ENCODE data around the gene HMGB1. TPM values are rescaled to one million over a fixed set of nuclear protein-coding genes. Genes with fewer than 3 reads are reported as not detected.
"Not testable (repeated sequence)": the region's sequence is repeated elsewhere in the genome, so short reads cannot be mapped to it uniquely, and the experiment has no call there.

The HMGB1 gene
- total RNA-seq, 1 donor from 2014 or later, result 264 TPM

DNA sequence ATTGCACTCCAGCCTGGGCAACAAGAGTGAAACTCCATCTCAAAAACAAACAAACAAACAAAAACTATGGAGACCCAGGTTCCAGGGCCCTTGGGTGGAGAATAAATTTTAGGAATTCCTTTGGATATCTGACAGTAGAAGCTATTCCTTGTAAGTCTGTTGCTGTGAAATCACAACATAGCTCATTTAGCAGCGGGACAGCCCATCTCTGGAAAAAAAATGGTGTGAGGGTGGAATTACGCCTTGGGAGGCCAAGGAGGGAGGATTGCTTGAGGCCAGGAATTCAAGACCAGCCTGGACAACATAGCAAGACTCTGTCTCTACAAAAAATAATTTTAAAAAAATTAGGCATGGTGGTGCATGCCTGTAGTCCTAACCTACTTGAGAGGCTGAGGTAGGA lies 15.7 kb downstream of the HMGB1 start:
- Mint-ChIP-seq H3K9me3 (ENCODE audit: unreplicated experiment) (no peaks in the 10 kb centered on the region), H3K27me3 (ENCODE audit: unreplicated experiment) (no peaks in the 10 kb centered on the region), H3K4me3 (ENCODE audit: unreplicated experiment) (no peak overlapping the region), H3K36me3 (ENCODE audit: unreplicated experiment) (no peaks in the 10 kb centered on the region), H3K4me1 (ENCODE audit: unreplicated experiment) (peaks cover 11% of the 10 kb centered on the region), H3K27ac (ENCODE audit: unreplicated experiment) (no peak overlapping the region)
- TF ChIP-seq, protein P1, sequence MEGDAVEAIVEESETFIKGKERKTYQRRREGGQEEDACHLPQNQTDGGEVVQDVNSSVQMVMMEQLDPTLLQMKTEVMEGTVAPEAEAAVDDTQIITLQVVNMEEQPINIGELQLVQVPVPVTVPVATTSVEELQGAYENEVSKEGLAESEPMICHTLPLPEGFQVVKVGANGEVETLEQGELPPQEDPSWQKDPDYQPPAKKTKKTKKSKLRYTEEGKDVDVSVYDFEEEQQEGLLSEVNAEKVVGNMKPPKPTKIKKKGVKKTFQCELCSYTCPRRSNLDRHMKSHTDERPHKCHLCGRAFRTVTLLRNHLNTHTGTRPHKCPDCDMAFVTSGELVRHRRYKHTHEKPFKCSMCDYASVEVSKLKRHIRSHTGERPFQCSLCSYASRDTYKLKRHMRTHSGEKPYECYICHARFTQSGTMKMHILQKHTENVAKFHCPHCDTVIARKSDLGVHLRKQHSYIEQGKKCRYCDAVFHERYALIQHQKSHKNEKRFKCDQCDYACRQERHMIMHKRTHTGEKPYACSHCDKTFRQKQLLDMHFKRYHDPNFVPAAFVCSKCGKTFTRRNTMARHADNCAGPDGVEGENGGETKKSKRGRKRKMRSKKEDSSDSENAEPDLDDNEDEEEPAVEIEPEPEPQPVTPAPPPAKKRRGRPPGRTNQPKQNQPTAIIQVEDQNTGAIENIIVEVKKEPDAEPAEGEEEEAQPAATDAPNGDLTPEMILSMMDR (IDR thresholded peaks at IDR 0.05), result no peak
- DNase-seq (ENCODE audit: extremely low spot score, unreplicated experiment), result no peak

DNA sequence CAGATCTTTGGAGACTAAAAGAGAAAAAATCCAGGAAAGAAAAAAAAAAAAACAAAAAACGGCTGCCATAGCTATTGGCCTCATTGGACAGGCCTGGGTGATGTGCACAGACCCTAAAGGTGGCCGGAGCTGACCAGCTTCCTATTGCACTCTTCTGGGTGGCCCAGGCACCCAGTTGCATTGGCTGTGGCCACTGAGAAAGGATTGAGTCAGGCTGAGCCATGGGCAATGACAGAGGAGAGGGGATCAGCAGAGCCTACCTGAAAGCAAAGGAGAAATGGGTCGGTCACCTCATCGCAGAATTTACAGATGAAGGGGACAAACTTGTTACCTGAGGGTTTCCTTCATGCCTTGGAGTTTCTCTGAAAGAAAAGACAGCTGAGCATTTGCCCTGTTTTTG lies 17.3 kb downstream of the HMGB1 start:
- Mint-ChIP-seq H3K9me3 (ENCODE audit: unreplicated experiment) (no peaks in the 10 kb centered on the region), H3K4me1 (ENCODE audit: unreplicated experiment) (peaks cover 11% of the 10 kb centered on the region)
- no peak for DNase-seq (ENCODE audit: extremely low spot score, unreplicated experiment)

DNA sequence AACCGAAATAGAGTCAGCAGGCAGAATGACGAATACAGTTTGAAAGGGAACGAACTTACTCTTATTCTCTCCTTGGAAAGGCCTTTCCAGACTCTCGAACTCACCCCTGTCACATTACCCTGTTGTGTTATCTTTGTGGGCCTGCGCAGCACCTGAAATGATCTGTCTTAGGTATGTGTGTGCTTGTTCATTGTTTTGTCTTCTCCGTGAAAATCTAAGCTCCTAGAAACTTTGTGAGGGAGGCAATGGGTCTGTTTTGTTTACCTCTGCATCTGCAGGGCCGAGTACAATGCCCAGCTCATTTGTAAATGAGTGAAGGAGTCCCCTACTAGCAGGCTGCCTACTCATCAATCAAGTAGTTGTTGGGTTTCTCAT lies 19.6 kb downstream of the HMGB1 start:
- TF ChIP-seq, protein P1 (IDR thresholded peaks at IDR 0.05), result no peak
- no peak for DNase-seq (ENCODE audit: extremely low spot score, unreplicated experiment)
- no peaks in the 10 kb centered on the region for H3K9me3 Mint-ChIP-seq (ENCODE audit: unreplicated experiment)
- H3K4me3 Mint-ChIP-seq (ENCODE audit: unreplicated experiment), result peak overlapping the region; percentile 54
- peaks cover 11% of the 10 kb centered on the region for H3K4me1 Mint-ChIP-seq (ENCODE audit: unreplicated experiment)
- no peaks in the 10 kb centered on the region for H3K27me3 Mint-ChIP-seq (ENCODE audit: unreplicated experiment)
- H3K36me3 Mint-ChIP-seq (ENCODE audit: unreplicated experiment), result no peaks in the 10 kb centered on the region
- peak overlapping the region; percentile 74 for H3K27ac Mint-ChIP-seq (ENCODE audit: unreplicated experiment)

More for the DNA sequence above, 17.3 kb downstream of the HMGB1 start:
- Mint-ChIP-seq H3K27me3 (ENCODE audit: unreplicated experiment) (no peaks in the 10 kb centered on the region), H3K27ac (ENCODE audit: unreplicated experiment) (no peak overlapping the region), H3K36me3 (ENCODE audit: unreplicated experiment) (no peaks in the 10 kb centered on the region), H3K4me3 (ENCODE audit: unreplicated experiment) (no peak overlapping the region)
- TF ChIP-seq, protein P1 (IDR thresholded peaks at IDR 0.05), result no peak

DNA sequence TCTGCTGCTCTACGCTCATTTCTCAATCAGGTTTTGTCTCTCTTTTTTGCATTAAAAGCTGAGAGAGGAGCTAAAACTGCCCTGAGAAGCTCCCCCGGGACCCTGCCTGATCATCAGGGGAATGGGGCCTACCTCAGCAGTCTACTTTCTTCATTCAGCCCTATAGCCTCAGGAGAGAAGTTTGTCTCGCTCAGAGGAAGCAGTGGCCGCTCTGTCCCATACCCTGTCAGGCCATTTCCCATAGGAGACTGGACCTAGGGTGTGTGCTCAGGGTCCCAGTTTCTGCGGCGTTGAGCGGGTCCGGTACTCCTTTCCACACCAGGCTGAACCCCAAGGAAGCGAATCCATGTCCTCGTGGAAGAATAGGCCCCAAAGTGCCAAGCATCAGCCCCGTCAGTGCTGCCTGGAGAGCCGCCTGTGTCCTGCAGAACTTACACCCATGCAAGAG lies 21.8 kb downstream of the HMGB1 start:
- no peak overlapping the region for H3K27ac Mint-ChIP-seq (ENCODE audit: unreplicated experiment)
- H3K4me3 Mint-ChIP-seq (ENCODE audit: unreplicated experiment), result no peak overlapping the region
- TF ChIP-seq, protein P1 (IDR thresholded peaks at IDR 0.05), result no peak
- no peaks in the 10 kb centered on the region for H3K9me3 Mint-ChIP-seq (ENCODE audit: unreplicated experiment)
- no peaks in the 10 kb centered on the region for H3K27me3 Mint-ChIP-seq (ENCODE audit: unreplicated experiment)
- no peaks in the 10 kb centered on the region for H3K36me3 Mint-ChIP-seq (ENCODE audit: unreplicated experiment)
- peak; percentile 76 for DNase-seq (ENCODE audit: extremely low spot score, unreplicated experiment)
- peaks cover 11% of the 10 kb centered on the region for H3K4me1 Mint-ChIP-seq (ENCODE audit: unreplicated experiment)

DNA sequence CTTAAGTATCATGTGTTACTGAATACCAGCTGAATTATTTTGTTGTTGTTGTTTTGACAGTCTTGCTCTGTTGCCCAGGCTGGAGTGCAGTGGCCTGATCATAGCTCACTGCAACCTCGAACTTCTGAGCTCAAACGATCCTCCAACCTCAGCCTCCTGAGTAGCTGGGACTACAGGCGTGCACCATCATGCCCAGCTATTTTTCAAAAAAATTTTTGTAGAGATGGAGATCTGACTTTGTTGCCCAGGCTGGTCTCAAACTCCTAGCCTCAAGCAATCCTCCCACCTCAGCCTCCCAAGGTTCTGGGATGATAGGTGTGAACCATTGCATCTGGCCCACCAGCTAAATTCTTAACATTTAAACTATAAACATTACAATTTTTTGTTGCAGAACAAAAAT lies 22.2 kb downstream of the HMGB1 start:
- DNase-seq (ENCODE audit: extremely low spot score, unreplicated experiment), result peak; percentile 25
- H3K9me3 Mint-ChIP-seq (ENCODE audit: unreplicated experiment); H3K27me3 Mint-ChIP-seq (ENCODE audit: unreplicated experiment); H3K36me3 Mint-ChIP-seq (ENCODE audit: unreplicated experiment); H3K27ac Mint-ChIP-seq (ENCODE audit: unreplicated experiment); H3K4me3 Mint-ChIP-seq (ENCODE audit: unreplicated experiment): not testable (repeated sequence)
- peaks cover 11% of the 10 kb centered on the region for H3K4me1 Mint-ChIP-seq (ENCODE audit: unreplicated experiment)

DNA sequence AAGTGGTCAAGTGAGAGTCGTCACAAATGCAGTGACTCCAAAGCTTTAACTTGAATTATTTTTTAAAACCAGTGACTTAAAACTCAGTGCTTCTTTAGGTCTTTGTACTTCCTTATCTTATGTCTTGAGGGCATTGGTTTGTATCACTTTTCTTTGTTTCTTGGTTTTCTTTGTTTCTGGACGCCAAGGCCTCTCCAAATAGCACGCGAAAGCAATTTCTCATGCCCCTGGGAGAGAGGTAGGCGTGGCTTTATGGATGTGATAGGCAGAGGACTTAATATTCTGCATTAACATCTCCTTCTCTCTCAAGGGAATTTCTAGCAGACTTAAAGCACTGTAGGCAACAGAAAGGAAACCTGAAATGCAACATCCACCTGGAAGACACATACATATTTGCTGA lies 22.8 kb downstream of the HMGB1 start:
- H3K36me3 Mint-ChIP-seq (ENCODE audit: unreplicated experiment), result no peaks in the 10 kb centered on the region
- TF ChIP-seq, protein P1 (IDR thresholded peaks at IDR 0.05), result no peak
- DNase-seq (ENCODE audit: extremely low spot score, unreplicated experiment), result peak; percentile 7
- H3K27me3 Mint-ChIP-seq (ENCODE audit: unreplicated experiment), result no peaks in the 10 kb centered on the region
- H3K4me1 Mint-ChIP-seq (ENCODE audit: unreplicated experiment), result peaks cover 11% of the 10 kb centered on the region
- H3K9me3 Mint-ChIP-seq (ENCODE audit: unreplicated experiment), result no peaks in the 10 kb centered on the region
- no peak overlapping the region for H3K4me3 Mint-ChIP-seq (ENCODE audit: unreplicated experiment)
- H3K27ac Mint-ChIP-seq (ENCODE audit: unreplicated experiment), result no peak overlapping the region

All from osteocyte (in vitro differentiated cells).